HG03280 (cell line): Measurements from ENCODE around the gene RUFY4.

Experiments
- ATAC-seq: cut with Tn5 transposase; IDR thresholded peaks from one replicate; pipeline ENCODE4 v1.9.1; 2021; ENCODE audit warnings: mild to moderate bottlenecking, moderate library complexity; ENCODE audit not compliant: unreplicated experiment

The RUFY4 gene

GRCh38 chr2:218138047-218138446, 69.0 kb downstream of the RUFY4 start:
- ATAC-seq: no peak
